HG03354 (cell line): ENCODE results near the gene SCN3A.

Experiments used
- ATAC-seq: cut with Tn5 transposase; IDR thresholded peaks from one replicate; pipeline ENCODE4 v1.9.1; 2021; ENCODE audit warnings: mild to moderate bottlenecking; ENCODE audit not compliant: unreplicated experiment, poor library complexity, severe bottlenecking

SCN3A gene

GRCh38 chr2:165115258-165115657, 88.6 kb downstream of the SCN3A start:
- no peak for ATAC-seq

- ATAC-seq = no peak
Measured at GRCh38 chr2:165114346-165114939, 89.4 kb downstream of the SCN3A start.

- no peak for ATAC-seq
Measured at GRCh38 chr2:165113414-165113813, 90.4 kb downstream of the SCN3A start.

- no peak for ATAC-seq
Measured at GRCh38 chr2:165112789-165113188, 91.1 kb downstream of the SCN3A start.

- ATAC-seq = no peak
Measured at GRCh38 chr2:165112133-165112573, 91.7 kb downstream of the SCN3A start.

GRCh38 chr2:165110394-165110793, 93.5 kb downstream of the SCN3A start:
- ATAC-seq = no peak

GRCh38 chr2:165109915-165110314, 93.9 kb downstream of the SCN3A start:
- ATAC-seq = no peak

- ATAC-seq = no peak
Measured at GRCh38 chr2:165105926-165106325, 97.9 kb downstream of the SCN3A start.

- ATAC-seq = no peak
Measured at GRCh38 chr2:165087933-165088901, 115.6 kb downstream of the SCN3A start.

- no peak for ATAC-seq
Measured at GRCh38 chr2:165086337-165086736, 117.5 kb downstream of the SCN3A start.

- no peak for ATAC-seq
Measured at GRCh38 chr2:165083326-165083725, 120.5 kb downstream of the SCN3A start.

- no peak for ATAC-seq
Measured at GRCh38 chr2:165082479-165082878, 121.4 kb downstream of the SCN3A start.

GRCh38 chr2:165081276-165081675, 122.6 kb downstream of the SCN3A start:
- no peak for ATAC-seq

GRCh38 chr2:165079432-165079831, 124.4 kb downstream of the SCN3A start:
- no peak for ATAC-seq

- ATAC-seq = no peak
Measured at GRCh38 chr2:165078913-165079312, 124.9 kb downstream of the SCN3A start.

GRCh38 chr2:165074884-165075283, 129.0 kb downstream of the SCN3A start:
- ATAC-seq = no peak

GRCh38 chr2:165074323-165074722, 129.5 kb downstream of the SCN3A start:
- ATAC-seq = no peak

- ATAC-seq = no peak
Measured at GRCh38 chr2:165070076-165070475, 133.8 kb downstream of the SCN3A start.

- no peak for ATAC-seq
Measured at GRCh38 chr2:165069151-165069550, 134.7 kb downstream of the SCN3A start.

- ATAC-seq = no peak
Measured at GRCh38 chr2:165068487-165068757, 135.4 kb downstream of the SCN3A start.
